SK-N-SH (cell line): ENCODE measurements around the gene GNAT3. TPM values are rescaled to one million over a fixed set of nuclear protein-coding genes. Genes with fewer than 3 reads are reported as not detected.

Experiments used
- CTCF ChIA-PET: fragments of 300-600, 350-600 bp; formaldehyde crosslinking; extraction: SDS; loops from one replicate; lab custom pipeline; 2021; lab: Yijun Ruan, JAX
- POLR2A ChIA-PET: fragments of 350-600 bp; sonication (Branson Sonifier 250); formaldehyde crosslinking; extraction: SDS; loops from one replicate; lab custom pipeline; 2020; ENCODE audit warnings: antibody characterized with exemption, inconsistent platforms; lab: Yijun Ruan, JAX
- DNase-seq: peaks from one replicate; pipeline ENCODE4 v3.0.0; 2012
- H2AFZ ChIP-seq: fragments of 200-600 bp; sonication (generic); 2 replicates; pipeline ENCODE4 v1.8.1; 2016; ENCODE audit warnings: antibody characterized with exemption, mild to moderate bottlenecking, low read depth
- H3F3A ChIP-seq: fragments of 200-600 bp; sonication (generic); replicated peaks from 2 replicates; pipeline ENCODE3; 2016; ENCODE audit warnings: antibody characterized with exemption, mild to moderate bottlenecking; ENCODE audit not compliant: insufficient read depth
- H3K27ac ChIP-seq, 2 experiments: fragments of 200-500 bp in 1 of 2; fragments of 200-600 bp in 1 of 2; sonication (Bioruptor generic) in 1 of 2; sonication (generic), shearing (Covaris generic) in 1 of 2; 2 replicates each; pipeline versions ENCODE4 v1.5.1 to v1.6.1; 2014 to 2016; ENCODE audit warnings: low read depth in 2 of 2, inconsistent platforms in 1 of 2, low read length in 1 of 2, mild to moderate bottlenecking in 1 of 2, mixed read lengths in 1 of 2
- H3K27me3 ChIP-seq: fragments of 200-600 bp; sonication (generic), shearing (Covaris generic); 2 replicates; pipeline ENCODE4 v1.6.1; 2016; ENCODE audit warnings: mixed run types; ENCODE audit not compliant: insufficient read depth
- H3K36me3 ChIP-seq, 2 experiments: fragments of 200-500 bp in 1 of 2; fragments of 200-600 bp in 1 of 2; sonication (Bioruptor generic) in 1 of 2; sonication (generic) in 1 of 2; replicated peaks in 1 of 2; 2 replicates each; pipeline versions ENCODE3 to v1.5.1; 2014 to 2016; ENCODE audit warnings: low read length in 1 of 2, mild to moderate bottlenecking in 1 of 2; ENCODE audit not compliant: insufficient read depth in 2 of 2, control insufficient read depth in 1 of 2
- H3K4me1 ChIP-seq, 2 experiments: fragments of 200-500 bp in 1 of 2; fragments of 200-600 bp in 1 of 2; sonication (Bioruptor generic) in 1 of 2; sonication (generic), shearing (Covaris generic) in 1 of 2; 2 replicates each; pipeline versions ENCODE4 v1.5.1 to v1.6.1; 2014 to 2016; ENCODE audit warnings: low read depth in 1 of 2, low read length in 1 of 2, mixed run types in 1 of 2; ENCODE audit not compliant: insufficient read depth in 2 of 2, control insufficient read depth in 1 of 2
- H3K4me2 ChIP-seq: fragments of 200-600 bp; sonication (generic), shearing (Covaris generic); 2 replicates; pipeline ENCODE4 v1.6.1; 2017; ENCODE audit warnings: mixed run types
- H3K4me3 ChIP-seq, 2 experiments: fragments of 200-500 bp in 1 of 2; fragments of 200-600 bp in 1 of 2; sonication (Bioruptor generic) in 1 of 2; sonication (generic), shearing (Covaris generic) in 1 of 2; 2 replicates each; pipeline versions ENCODE4 v1.5.1 to v1.8.1; 2014 to 2016; ENCODE audit warnings: low read depth in 2 of 2, inconsistent platforms in 1 of 2, low read length in 1 of 2, mild to moderate bottlenecking in 1 of 2, mixed read lengths in 1 of 2, moderate library complexity in 1 of 2
- H3K79me2 ChIP-seq: fragments of 200-600 bp; sonication (generic); 2 replicates; pipeline ENCODE4 v1.8.1; 2017; ENCODE audit warnings: mild to moderate bottlenecking; ENCODE audit not compliant: insufficient read depth
- H3K9ac ChIP-seq: fragments of 200-600 bp; sonication (generic); 2 replicates; pipeline ENCODE4 v1.6.1; 2017; ENCODE audit warnings: mixed run types
- H3K9me2 ChIP-seq: fragments of 200-600 bp; sonication (generic); 2 replicates; pipeline ENCODE4 v1.6.1; 2017; ENCODE audit warnings: mixed run types
- H3K9me3 ChIP-seq: fragments of 200-600 bp; sonication (generic); 2 replicates; pipeline ENCODE4 v1.6.1; 2017; ENCODE audit warnings: mixed run types, mild to moderate bottlenecking, moderate library complexity
- H4K20me1 ChIP-seq: fragments of 200-600 bp; sonication (generic); 2 replicates; pipeline ENCODE4 v1.6.1; 2017; ENCODE audit warnings: mild to moderate bottlenecking, mixed run types; ENCODE audit not compliant: insufficient read depth
- CHD2 ChIP-seq: fragments of 150-350 bp; IDR thresholded peaks from 2 replicates; pipeline ENCODE4 v1.6.1; 2018; ENCODE audit warnings: low read length; ENCODE audit not compliant: partially characterized antibody
- EZH2phosphoT487 ChIP-seq: fragments of 200-600 bp; sonication (generic); IDR thresholded peaks from 2 replicates; pipeline ENCODE4 v1.6.1; 2017; ENCODE audit warnings: low read depth, mixed run types, mild to moderate bottlenecking, antibody characterized with exemption, moderate library complexity, borderline replicate concordance
- GABPA ChIP-seq: IDR thresholded peaks from 2 replicates; pipeline ENCODE4 v1.4.0; 2012; ENCODE audit warnings: low read depth, mild to moderate bottlenecking
- JUND ChIP-seq: IDR thresholded peaks from 2 replicates; pipeline ENCODE4 v1.4.0; 2012
- MAX ChIP-seq: IDR thresholded peaks from 2 replicates; pipeline ENCODE4 v1.4.0; 2012; ENCODE audit warnings: low read depth
- MXI1 ChIP-seq: IDR thresholded peaks from 2 replicates; pipeline ENCODE4 v1.6.1; 2012; ENCODE audit warnings: mild to moderate bottlenecking, low read depth, low read length, improper control_type of control experiment
- NFIC ChIP-seq: IDR thresholded peaks from 2 replicates; pipeline ENCODE4 v1.4.0; 2012; ENCODE audit warnings: borderline replicate concordance
- PBX3 ChIP-seq: IDR thresholded peaks from 2 replicates; pipeline ENCODE4; 2012
- POLR2AphosphoS5 ChIP-seq: IDR thresholded peaks from 2 replicates; pipeline ENCODE4 v1.6.1; 2012; ENCODE audit warnings: low read depth, low read length
- RAD21 ChIP-seq: IDR thresholded peaks from 2 replicates; pipeline ENCODE4 v1.6.1; 2012; ENCODE audit warnings: mild to moderate bottlenecking, low read length
- RCOR1 ChIP-seq: fragments of 150-350 bp; IDR thresholded peaks from 2 replicates; pipeline ENCODE4 v1.6.1; 2017; ENCODE audit warnings: antibody characterized with exemption, low read length
- REST ChIP-seq: IDR thresholded peaks from 2 replicates; pipeline ENCODE4 v1.6.1; 2012; ENCODE audit warnings: mild to moderate bottlenecking, low read depth, low read length, moderate library complexity
- RFX5 ChIP-seq: IDR thresholded peaks from 2 replicates; pipeline ENCODE4 v1.6.1; 2012; ENCODE audit warnings: mild to moderate bottlenecking, improper control_type of control experiment, low read length
- SMC3 ChIP-seq: IDR thresholded peaks from 2 replicates; pipeline ENCODE4 v1.6.1; 2012; ENCODE audit warnings: low read depth, low read length, improper control_type of control experiment
- TAF1 ChIP-seq: IDR thresholded peaks from 2 replicates; pipeline ENCODE4 v1.6.1; 2012; ENCODE audit warnings: low read depth, mild to moderate bottlenecking, low read length, moderate library complexity, borderline replicate concordance
- TEAD4 ChIP-seq: IDR thresholded peaks from 2 replicates; pipeline ENCODE4 v1.4.0; 2012; ENCODE audit warnings: mild to moderate bottlenecking, borderline replicate concordance; ENCODE audit not compliant: insufficient read depth
- USF2 ChIP-seq: fragments of 150-350 bp; IDR thresholded peaks from 2 replicates; pipeline ENCODE4 v1.6.1; 2017; ENCODE audit warnings: antibody characterized with exemption, low read length, low read depth, borderline replicate concordance
- YY1 ChIP-seq: IDR thresholded peaks from 2 replicates; pipeline ENCODE4 v1.4.0; 2012; ENCODE audit warnings: low read depth, mild to moderate bottlenecking
- WGBS: methylation state at CpG from one replicate; pipeline ENCODE4 v1.1.6; 2017; ENCODE audit warnings: low lambda C conversion rate; 5-methylcytosine and 5-hydroxymethylcytosine counted together
- polyA plus RNA-seq, 3 experiments: library from polyadenylated mRNA; depleted of rRNA; stranded (reverse); fragments of >200 nt; gene quantifications; 2 replicates each; pipeline ENCODE4 v1.2.3, GENCODE V29; 2012

The GNAT3 gene
- polyA plus RNA-seq, 1 of the 3 experiments (the other 2 are of a cell fraction) = not detected

- CTCF ChIA-PET = interaction anchor here (1.0 to 1.9 kb wide), 4 partner anchors 16 to 318 kb away, joined by 3 to 6 read pairs (median 3); no protein-coding TSS in a partner anchor
- Histone ChIP-seq H2AFZ (no peak overlapping the region), H3F3A (peaks cover 10% of the 10 kb centered on the region), H3K36me3 (no peaks in the 10 kb centered on the region), H4K20me1 (no peaks in the 10 kb centered on the region), H3K9me2 (no peaks in the 10 kb centered on the region), H3K79me2 (no peaks in the 10 kb centered on the region), H3K4me2 (no peak overlapping the region), H3K4me1 (peaks cover 8 to 9% of the 10 kb centered on the region in 2 experiments; a peak in 3 of 4 replicates), H3K27ac (no peak overlapping the region), H3K9me3 (peaks cover 8% of the 10 kb centered on the region; the same call in 1 of the 2 replicates), H3K9ac (no peak overlapping the region), H3K4me3 (no peak overlapping the region), H3K27me3 (no peaks in the 10 kb centered on the region)
- POLR2A ChIA-PET = no interaction called here
- 100% methylated on average over 1 of the region's 1 CpG for WGBS
- no peak for DNase-seq
- TF ChIP-seq NFIC = no peak
- no peak for TF ChIP-seq TEAD4
- TF ChIP-seq TAF1 = no peak
- TF ChIP-seq EZH2phosphoT487 = no peak
- TF ChIP-seq RFX5 = no peak
- no peak for TF ChIP-seq SMC3
- TF ChIP-seq USF2 = no peak
- TF ChIP-seq JUND = no peak
- TF ChIP-seq POLR2AphosphoS5 = no peak
- TF ChIP-seq YY1 = no peak
- no peak for TF ChIP-seq PBX3
- no peak for TF ChIP-seq RCOR1
- TF ChIP-seq RAD21 = no peak
- TF ChIP-seq MXI1 = no peak
- TF ChIP-seq CHD2 = no peak
- TF ChIP-seq GABPA = no peak
- no peak for TF ChIP-seq MAX
- no peak for TF ChIP-seq REST
Measured at GRCh38 chr7:80412842-80413241, 99.0 kb downstream of the GNAT3 start.
